Adrenal gland (tissue), 12 donors: ENCODE data around the gene EPHB1. TPM values are rescaled to one million over a fixed set of nuclear protein-coding genes. Genes with fewer than 3 reads are reported as not detected.

ENCODE experiments used
- DNase-seq, 7 donors: peaks; one replicate each; pipeline ENCODE4 v3.0.0-alpha.2; 2019 to 2020
- H3K27ac ChIP-seq, 5 donors: fragments of 200-600 bp; sonication (generic) in 4 of 5; 1 replicate in 3 of 5; 2 replicates in 2 of 5; pipeline versions ENCODE4 v1.5.1 to v1.8.0; 2016 to 2020; ENCODE audit warnings: mild to moderate bottlenecking in 1 of 5
- H3K27me3 ChIP-seq: fragments of 200-600 bp; 2 replicates; pipeline ENCODE4 v1.8.0; 2021
- H3K36me3 ChIP-seq, 2 donors: fragments of 200-600 bp; replicated peaks in 1 of 2; 1 replicate in 1 of 2; 2 replicates in 1 of 2; pipeline versions ENCODE4 v1.5.1 to v1.8.0; 2018 to 2022
- H3K4me1 ChIP-seq, 2 donors: fragments of 200-600 bp; replicated peaks in 1 of 2; 1 replicate in 1 of 2; 2 replicates in 1 of 2; pipeline versions ENCODE4 v1.5.1 to v1.8.0; 2018 to 2021
- H3K4me3 ChIP-seq, 4 donors: fragments of 200-600 bp; sonication (generic) in 3 of 4; one replicate each; pipeline ENCODE4 v1.5.1; 2016 to 2018
- H3K9me3 ChIP-seq, 3 donors: fragments of 200-600 bp; sonication (generic) in 1 of 3; replicated peaks in 1 of 3; 1 replicate in 2 of 3; 2 replicates in 1 of 3; pipeline versions ENCODE4 v1.5.1 to v1.8.0; 2016 to 2021
- CTCF ChIP-seq, 6 experiments: fragments of 450-650 bp in 4 of 6; fragments of 200-600 bp in 2 of 6; sonication (generic) in 1 of 6; IDR thresholded peaks; 1 replicate in 5 of 6; 2 replicates in 1 of 6; pipeline versions ENCODE4 v1.5.1 to v1.8.0; 2016 to 2021; ENCODE audit warnings: antibody characterized with exemption in 6 of 6, mild to moderate bottlenecking in 2 of 6, moderate library complexity in 1 of 6
- POLR2A ChIP-seq, 2 donors: fragments of 450-650 bp; IDR thresholded peaks; one replicate each; pipeline ENCODE4 v1.6.1; 2017; ENCODE audit warnings: antibody characterized with exemption in 2 of 2, mild to moderate bottlenecking in 2 of 2, moderate library complexity in 1 of 2
- WGBS, 4 donors: extraction: QIAGEN DNeasy Blood & Tissue Kit in 2 of 4; methylation state at CpG; one replicate each; pipeline versions ENCODE4 v1.1.5 to v1.1.7; 2013 to 2017; 5-methylcytosine and 5-hydroxymethylcytosine counted together
- intact Hi-C, 2 donors: fragments of 100-400 bp; cut with DNase I; formaldehyde crosslinking; loops; one replicate each; pipeline versions ENCODE4 v1.14.1 to v1.15.0; 2022 to 2023
- polyA plus RNA-seq, 3 donors: library from polyadenylated mRNA; stranded (reverse); fragments of 200-250 nt in 2 of 3; fragments of 350-450 nt in 1 of 3; fragmentation: Illumina TruSeq in 1 of 3; extraction: RNeasy Lipid Tissue Mini Kit (QIAGEN cat#74804) in 1 of 3; gene quantifications; one replicate each; pipeline ENCODE4 v1.2.3, GENCODE V29; 2013 to 2014
- total RNA-seq, 9 donors: library from RNA; depleted of rRNA in 4 of 9; stranded (reverse); fragments of >200 nt in 4 of 9; fragments of 120-200 nt in 1 of 9; fragmentation: NEBNext Ultra II Directional in 1 of 9; extraction: Animal tissue kit (Norgen Biotek cat#: 25700) in 1 of 9; gene quantifications; one replicate each; pipeline versions ENCODE4 v1.1.0 to v1.2.4, GENCODE V29; 2013 to 2023
- donor health status: healthy with polysubstance abuse.
- donor health status: Bipolar disorder and iron deficiency.
- donor health status: DM: yes; HTN: yes; CAD: no.
- donor health status: DM: no; HTN: no; CAD: no.
- donor health status: DM: no; HTN: no; CAD: no.
- donor health status: DM: yes; HTN: yes; CAD: no.

The EPHB1 gene
- total and polyA plus RNA-seq, 12 donors, result 0.10 to 3.4 (median 0.98) TPM

- Histone ChIP-seq H3K27ac (no peak overlapping the region), H3K27me3 (no peaks in the 10 kb centered on the region), H3K9me3 (no peaks in the 10 kb centered on the region), H3K4me3 (no peak overlapping the region), H3K4me1 (no peaks in the 10 kb centered on the region), H3K36me3 (no peaks in the 10 kb centered on the region)
- intact Hi-C loops, result no loop called here
- 81 to 92% (median 87%) methylated on average over 1 of the region's 1 CpG for WGBS, 4 donors
- TF ChIP-seq CTCF (IDR thresholded peaks at IDR 0.05), result no peak
- TF ChIP-seq POLR2A (IDR thresholded peaks at IDR 0.05), result no peak
- DNase-seq, result no peak
Observed at GRCh38 chr3:135083179-135083578, 288.1 kb downstream of the EPHB1 start.

GRCh38 chr3:135083756-135084155 is 288.7 kb downstream of the EPHB1 start:
- Histone ChIP-seq H3K4me1 (no peaks in the 10 kb centered on the region), H3K27ac (no peak overlapping the region), H3K36me3 (no peaks in the 10 kb centered on the region), H3K27me3 (no peaks in the 10 kb centered on the region), H3K4me3 (no peak overlapping the region), H3K9me3 (no peaks in the 10 kb centered on the region)
- TF ChIP-seq CTCF (IDR thresholded peaks at IDR 0.05), result no peak
- TF ChIP-seq POLR2A (IDR thresholded peaks at IDR 0.05), result no peak
- no peak for DNase-seq
- WGBS, 4 donors, result 72 to 81% (median 76%) methylated on average over 1 of the region's 1 CpG
- intact Hi-C loops, result no loop called here

GRCh38 chr3:135084405-135084804 is 289.3 kb downstream of the EPHB1 start:
- H3K36me3 ChIP-seq, result no peaks in the 10 kb centered on the region
- TF ChIP-seq CTCF (IDR thresholded peaks at IDR 0.05), result no peak
- TF ChIP-seq POLR2A (IDR thresholded peaks at IDR 0.05), result no peak
- DNase-seq, result no peak
- no peak overlapping the region for H3K4me3 ChIP-seq
- no peak overlapping the region for H3K27ac ChIP-seq
- H3K9me3 ChIP-seq, result no peaks in the 10 kb centered on the region
- H3K27me3 ChIP-seq, result no peaks in the 10 kb centered on the region
- intact Hi-C loops, result no loop called here
- no peaks in the 10 kb centered on the region for H3K4me1 ChIP-seq
- 62 to 77% (median 69%) methylated on average over 7 of the region's 7 CpGs for WGBS, 4 donors

- H3K36me3 ChIP-seq, result no peaks in the 10 kb centered on the region
- no peaks in the 10 kb centered on the region for H3K27me3 ChIP-seq
- DNase-seq, result no peak
- 64 to 78% (median 70%) methylated on average over 3 of the region's 3 CpGs for WGBS, 4 donors
- no peaks in the 10 kb centered on the region for H3K4me1 ChIP-seq
- no peak overlapping the region for H3K4me3 ChIP-seq
- H3K9me3 ChIP-seq, result no peaks in the 10 kb centered on the region
- TF ChIP-seq CTCF (IDR thresholded peaks at IDR 0.05) (no peak), POLR2A (IDR thresholded peaks at IDR 0.05) (no peak)
- no peak overlapping the region for H3K27ac ChIP-seq
- intact Hi-C loops, result no loop called here
Observed at GRCh38 chr3:135084976-135085375, 289.9 kb downstream of the EPHB1 start.
